Measurements from ENCODE around the gene SLC2A10. TPM values are rescaled to one million over a fixed set of nuclear protein-coding genes. Genes with fewer than 3 reads are reported as not detected.

SLC2A10 gene
- total and polyA plus RNA-seq, 10 of the 15 experiments (the other 5 are each of a cell fraction or from before 2014, with no cell fraction given), result not detected

DNA sequence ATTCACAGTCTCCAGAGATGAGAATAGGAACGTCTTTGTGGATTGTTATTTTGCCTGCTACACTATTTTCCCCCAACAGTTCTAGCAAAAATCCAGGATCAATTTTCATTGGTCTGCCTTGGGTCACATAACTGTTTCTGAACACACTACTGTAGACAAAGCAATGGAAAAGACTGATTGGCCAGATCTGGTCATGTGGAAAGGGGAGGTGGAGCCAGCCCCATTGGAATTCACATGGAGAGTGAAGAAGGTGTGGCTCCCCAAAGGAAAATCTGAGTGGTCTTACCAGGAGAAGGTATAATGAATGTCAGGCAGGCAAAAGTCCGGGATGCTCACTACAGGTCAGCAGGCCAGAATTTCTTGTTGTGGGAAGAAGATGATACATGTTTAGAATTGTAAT lies 10.7 kb upstream of the SLC2A10 start (continued):
- TF ChIP-seq ZNF207 (IDR thresholded peaks at IDR 0.05; ENCODE audit: borderline replicate concordance), result no peak
- TF ChIP-seq ZNF217 (IDR thresholded peaks at IDR 0.05), result no peak
- TF ChIP-seq RAD21 (IDR thresholded peaks at IDR 0.05; ENCODE audit: insufficient read depth, low read depth, low read length), result no peak

- CTCF ChIA-PET, result interaction anchor here (0.6 to 2.0 kb wide), 3 partner anchors 12 to 17 kb away, joined by 3 to 5 read pairs (median 3); no protein-coding TSS in a partner anchor
- TF ChIP-seq MYB (IDR thresholded peaks at IDR 0.05; ENCODE audit: borderline replicate concordance, low read depth, low read length) (no peak), GATAD2B (conservative IDR thresholded peaks at IDR 0.05; ENCODE audit: low read depth) (no peak), CTCF (IDR thresholded peaks at IDR 0.05 in 2 of 3, conservative IDR thresholded peaks at IDR 0.05 in 1 of 3; ENCODE audit: control insufficient read depth in 2 of 3, extremely low read depth in 1 of 3, insufficient read depth in 1 of 3, low read depth in 3 of 3, low read length in 3 of 3) (peak; percentile 33 to 56 (median 55); a peak in 5 of 6 replicates), CHD2 (IDR thresholded peaks at IDR 0.05; ENCODE audit: borderline replicate concordance, low read depth, low read length) (no peak), RAD21 (IDR thresholded peaks at IDR 0.05; ENCODE audit: insufficient read depth, low read depth, low read length) (peak; percentile 49), BCL11A (IDR thresholded peaks at IDR 0.05; ENCODE audit: low read depth, low read length) (no peak), ZZZ3 (IDR thresholded peaks at IDR 0.05; ENCODE audit: control insufficient read depth, insufficient read length, low read depth) (no peak), STAT1 (conservative IDR thresholded peaks at IDR 0.05) (no peak), YY1 (IDR thresholded peaks at IDR 0.05; ENCODE audit: low read depth, low read length) (no peak), NBN (IDR thresholded peaks at IDR 0.05) (no peak), NRF1 (conservative IDR thresholded peaks at IDR 0.05; ENCODE audit: low read depth, low read length) (no peak), SPI1 (IDR thresholded peaks at IDR 0.05; ENCODE audit: borderline replicate concordance, insufficient read depth, low read depth, low read length) (no peak)
- TF ChIP-seq, protein P1, sequence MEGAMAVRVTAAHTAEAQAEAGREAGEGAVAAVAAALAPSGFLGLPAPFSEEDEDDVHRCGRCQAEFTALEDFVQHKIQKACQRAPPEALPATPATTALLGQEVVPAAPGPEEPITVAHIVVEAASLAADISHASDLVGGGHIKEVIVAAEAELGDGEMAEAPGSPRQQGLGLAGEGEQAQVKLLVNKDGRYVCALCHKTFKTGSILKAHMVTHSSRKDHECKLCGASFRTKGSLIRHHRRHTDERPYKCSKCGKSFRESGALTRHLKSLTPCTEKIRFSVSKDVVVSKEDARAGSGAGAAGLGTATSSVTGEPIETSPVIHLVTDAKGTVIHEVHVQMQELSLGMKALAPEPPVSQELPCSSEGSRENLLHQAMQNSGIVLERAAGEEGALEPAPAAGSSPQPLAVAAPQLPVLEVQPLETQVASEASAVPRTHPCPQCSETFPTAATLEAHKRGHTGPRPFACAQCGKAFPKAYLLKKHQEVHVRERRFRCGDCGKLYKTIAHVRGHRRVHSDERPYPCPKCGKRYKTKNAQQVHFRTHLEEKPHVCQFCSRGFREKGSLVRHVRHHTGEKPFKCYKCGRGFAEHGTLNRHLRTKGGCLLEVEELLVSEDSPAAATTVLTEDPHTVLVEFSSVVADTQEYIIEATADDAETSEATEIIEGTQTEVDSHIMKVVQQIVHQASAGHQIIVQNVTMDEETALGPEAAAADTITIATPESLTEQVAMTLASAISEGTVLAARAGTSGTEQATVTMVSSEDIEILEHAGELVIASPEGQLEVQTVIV (IDR thresholded peaks at IDR 0.05; ENCODE audit: borderline replicate concordance, partially characterized antibody), result no peak
Measured at GRCh38 chr20:46699651-46700359, 9.6 kb upstream of the SLC2A10 start.

More at GRCh38 chr20:46699651-46700359, 9.6 kb upstream of the SLC2A10 start:
- no peaks in the 10 kb centered on the region for H4K20me1 ChIP-seq (ENCODE audit: control insufficient read depth, insufficient read depth)
- H2AFZ ChIP-seq (ENCODE audit: control insufficient read depth, low read depth, low read length), result no peak overlapping the region
- H3K79me2 ChIP-seq (ENCODE audit: control insufficient read depth, insufficient read depth, low read length), result no peaks in the 10 kb centered on the region
- no peaks in the 10 kb centered on the region; the same call in 1 of the 2 replicates for H3K4me1 ChIP-seq (ENCODE audit: control insufficient read depth, insufficient read depth, low read length)
- H3K27me3 ChIP-seq (replicated peaks in 1 of 2; ENCODE audit: control insufficient read depth in 2 of 2, insufficient read depth in 2 of 2, low read length in 1 of 2), result no peaks in the 10 kb centered on the region
- H3K9ac ChIP-seq (ENCODE audit: control insufficient read depth, insufficient read depth, low read length), result no peak overlapping the region
- H3K4me3 ChIP-seq, result no peak overlapping the region
- ChIA-PET RAD21 (ENCODE audit: unreplicated experiment) (no interaction called here), SMC1A (ENCODE audit: uncharacterized antibody, unreplicated experiment) (interaction anchor here (0.7 kb wide), 1 partner anchor 13 kb away, joined by 3 read pairs; no protein-coding TSS in a partner anchor), POLR2A (no interaction called here)
- intact Hi-C loops (cut with micrococcal nuclease; ENCODE audit: unreplicated experiment) (loop anchor here (1.0 kb wide), 1 partner anchor 179 kb away; no protein-coding TSS in a partner anchor), in situ Hi-C loops (cut with MboI) (no loop called here)
- H3K9me3 ChIP-seq (replicated peaks; ENCODE audit: control insufficient read depth, insufficient read depth, low read length), result no peaks in the 10 kb centered on the region; the same call in 2 of the 3 replicates
- no peak overlapping the region for H3K27ac ChIP-seq (ENCODE audit: control insufficient read depth, insufficient read depth)
- ATAC-seq (peak; percentile 65), FAIRE-seq (peak; percentile 91), DNase-seq (ENCODE audit: low read depth, low spot score) (no peak)
- H3K4me2 ChIP-seq (ENCODE audit: control insufficient read depth, insufficient read depth), result no peak overlapping the region
- no TSS peak for BruUV-seq (replicated peaks)
- 29% methylated on average over 12 of the region's 12 CpGs for WGBS (ENCODE audit: insufficient coverage, insufficient replicate concordance, low lambda C conversion rate, missing lambda C conversion rate)
- H3K36me3 ChIP-seq (ENCODE audit: control insufficient read depth in 2 of 2, insufficient read depth in 2 of 2, low read length in 1 of 2), result no peaks in the 10 kb centered on the region

Measured in GM12878 (cell line).